A673 (cell line): ENCODE results near the gene GALNT9.

ENCODE experiments used
- CTCF ChIP-seq: fragments of 300-800, 200-600 bp; sonication (generic); conservative IDR thresholded peaks from 2 replicates; pipeline ENCODE4 v1.5.1; 2017; ENCODE audit warnings: low read depth, mild to moderate bottlenecking, antibody characterized with exemption, low read length, moderate library complexity, mixed read lengths
- EZH2 ChIP-seq: fragments of 200-600 bp; sonication (generic); IDR thresholded peaks from 2 replicates; pipeline ENCODE4 v1.6.1; 2017; ENCODE audit warnings: borderline replicate concordance, low read depth, mild to moderate bottlenecking, mixed read lengths, antibody characterized with exemption, low read length; ENCODE audit not compliant: poor library complexity, severe bottlenecking

- TF ChIP-seq EZH2 (no peak), CTCF (no peak)
Observed at GRCh38 chr12:132235116-132235820, 94.1 kb downstream of the GALNT9 start.
